GM18858 (cell line): ENCODE measurements around the gene CACNA2D3.

ENCODE experiments used
- ATAC-seq: cut with Tn5 transposase; IDR thresholded peaks from one replicate; pipeline ENCODE4 v1.9.1; 2021; ENCODE audit not compliant: unreplicated experiment

Gene CACNA2D3

GRCh38 chr3:54777141-54777540 is 654.8 kb downstream of the CACNA2D3 start:
- ATAC-seq: no peak

- ATAC-seq: no peak
These were observed 658.0 kb downstream of the CACNA2D3 start for GRCh38 chr3:54780336-54780735.

DNA sequence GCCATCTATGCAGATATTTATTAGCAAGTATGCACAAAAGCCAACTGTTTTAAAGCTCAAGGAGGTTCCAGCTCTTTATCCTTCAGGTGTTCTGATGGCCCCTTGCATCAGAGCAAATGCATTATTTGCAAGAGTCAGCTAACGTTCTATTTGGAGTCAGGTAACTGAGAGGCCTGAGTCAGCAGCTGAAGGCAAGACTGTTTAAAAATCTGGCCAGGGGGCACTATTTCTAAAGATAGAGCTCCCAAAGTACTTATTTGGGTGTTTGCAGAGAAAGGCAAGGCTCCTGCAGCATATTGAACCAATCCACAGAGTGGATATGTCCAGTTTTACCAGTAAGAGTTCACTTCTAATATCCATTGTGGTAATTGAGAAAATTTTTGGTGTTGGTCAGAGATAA is 659.4 kb downstream of the CACNA2D3 start:
- ATAC-seq: no peak

DNA sequence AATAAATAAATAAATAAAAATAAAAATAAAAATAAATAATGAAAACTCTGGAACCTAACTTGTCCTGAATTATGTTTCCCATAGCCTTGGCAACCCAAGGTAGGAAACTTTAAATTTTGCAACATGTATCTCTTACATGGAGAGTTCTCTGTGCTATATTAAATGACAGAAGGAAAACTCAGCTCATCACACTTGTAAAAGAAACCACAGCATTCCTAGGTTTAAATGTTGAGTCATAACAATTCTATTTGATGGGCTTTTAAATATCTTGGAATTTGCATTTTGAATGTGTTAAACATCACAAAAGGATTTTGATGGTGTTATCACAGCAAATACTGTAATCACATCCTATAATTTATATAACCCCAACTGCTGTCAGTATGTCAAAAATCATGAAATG is 661.3 kb downstream of the CACNA2D3 start:
- ATAC-seq: no peak

DNA sequence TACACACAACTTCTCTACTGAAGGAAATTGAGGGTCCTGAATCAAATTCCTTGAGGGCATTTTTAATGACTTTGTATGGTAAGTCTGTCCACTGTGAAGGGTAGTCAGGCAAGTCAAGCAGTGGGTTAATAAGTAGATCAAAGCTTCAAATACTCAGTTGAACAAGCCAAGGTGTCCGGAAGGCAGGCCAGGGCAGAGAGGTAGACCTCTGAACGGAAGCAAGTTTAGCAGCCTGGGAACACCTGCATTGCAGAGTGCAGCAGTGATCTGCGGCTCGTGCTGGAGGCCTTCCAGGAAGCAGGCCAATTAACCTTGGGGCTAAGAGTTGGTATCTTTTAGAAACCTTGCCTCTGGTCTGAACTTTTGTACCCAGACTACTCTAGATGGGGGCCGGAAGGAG is 661.7 kb downstream of the CACNA2D3 start:
- ATAC-seq: no peak

DNA sequence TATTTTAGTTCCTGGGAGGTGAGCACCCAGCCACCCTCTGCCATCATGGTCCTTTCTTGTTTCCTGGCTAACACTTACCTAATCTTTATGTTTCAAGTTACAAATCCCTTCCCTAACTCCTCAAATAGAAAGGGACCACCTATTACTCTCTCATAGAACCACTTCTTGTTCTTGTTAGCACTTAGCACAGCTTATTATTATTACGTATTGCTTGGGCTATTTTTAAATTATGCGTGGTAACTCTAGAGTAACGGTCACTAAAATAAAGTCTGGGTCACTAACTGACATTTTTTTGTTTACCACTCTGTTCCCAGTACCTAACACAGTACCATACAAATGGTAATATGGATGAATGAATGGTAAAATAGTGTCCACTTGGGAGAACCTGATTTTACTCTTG is 663.6 kb downstream of the CACNA2D3 start:
- no peak for ATAC-seq

DNA sequence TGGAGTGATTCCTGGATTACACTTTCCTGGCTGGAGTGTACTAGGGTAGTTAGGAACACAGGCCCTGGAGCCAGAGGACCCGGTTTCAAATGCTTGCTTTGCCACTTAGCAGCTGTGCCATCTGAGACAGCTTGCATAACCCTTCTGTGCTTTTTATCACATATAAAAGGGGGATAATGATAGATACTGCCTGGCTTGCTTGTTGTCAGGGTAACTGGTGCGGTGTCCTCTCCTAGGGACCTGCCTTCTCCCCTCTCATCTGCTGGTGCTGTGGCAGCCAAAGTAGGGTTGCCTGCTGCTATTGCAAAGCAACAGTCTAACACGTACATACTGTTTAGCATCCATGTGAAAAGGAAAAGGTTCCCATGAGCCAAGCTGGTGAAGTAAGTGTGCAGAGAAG is 667.7 kb downstream of the CACNA2D3 start:
- ATAC-seq: no peak

DNA sequence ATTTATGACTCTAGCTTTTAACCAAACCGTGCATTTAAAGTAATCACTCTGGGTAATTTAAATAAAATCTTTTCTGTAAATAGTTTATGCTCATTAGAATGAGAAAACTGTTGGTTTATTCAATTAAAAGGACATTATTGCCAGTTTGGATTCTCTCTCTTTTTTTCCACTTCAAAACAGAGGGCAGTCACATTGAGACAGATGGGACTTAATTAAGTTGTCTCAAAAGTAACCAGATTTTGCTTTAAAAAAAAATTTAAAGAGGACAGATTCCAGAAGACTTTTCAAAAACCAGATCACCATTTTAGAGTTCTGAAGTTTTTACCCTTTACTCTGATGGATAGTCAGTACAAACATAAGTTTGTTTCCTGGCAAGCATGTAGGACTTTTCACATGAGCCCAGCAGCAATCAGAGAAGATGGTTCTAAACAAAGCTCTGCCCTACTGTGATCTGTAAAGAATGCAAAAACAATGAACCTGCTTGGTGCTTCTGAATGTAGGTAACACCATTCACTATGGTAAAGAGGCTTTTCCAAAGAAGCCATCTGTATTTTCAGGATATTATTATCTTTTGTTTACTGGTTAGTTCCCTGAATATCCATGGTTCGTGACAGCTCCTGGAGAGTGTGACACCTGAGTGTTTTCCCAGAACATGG is 669.3 kb downstream of the CACNA2D3 start:
- ATAC-seq: no peak

DNA sequence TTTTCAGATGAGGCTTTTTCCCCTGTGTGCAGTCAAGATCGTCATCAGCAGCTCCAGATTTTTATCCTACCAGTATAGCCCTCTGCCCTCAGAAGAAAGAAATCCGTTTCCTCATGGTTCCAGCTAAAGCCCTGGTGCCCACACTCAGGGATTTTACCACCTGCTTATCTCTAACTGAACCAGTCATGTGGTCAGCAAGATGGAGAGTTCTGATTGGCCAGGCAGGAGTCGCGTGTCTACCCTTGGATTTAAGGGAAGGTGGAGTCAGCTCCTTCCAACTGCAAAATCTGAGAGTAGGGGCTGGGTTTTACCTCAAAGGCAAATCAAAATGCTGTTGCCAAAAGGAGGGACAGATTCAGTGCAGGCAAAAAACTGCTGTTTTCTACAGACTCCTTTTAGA is 670.2 kb downstream of the CACNA2D3 start:
- ATAC-seq: no peak

DNA sequence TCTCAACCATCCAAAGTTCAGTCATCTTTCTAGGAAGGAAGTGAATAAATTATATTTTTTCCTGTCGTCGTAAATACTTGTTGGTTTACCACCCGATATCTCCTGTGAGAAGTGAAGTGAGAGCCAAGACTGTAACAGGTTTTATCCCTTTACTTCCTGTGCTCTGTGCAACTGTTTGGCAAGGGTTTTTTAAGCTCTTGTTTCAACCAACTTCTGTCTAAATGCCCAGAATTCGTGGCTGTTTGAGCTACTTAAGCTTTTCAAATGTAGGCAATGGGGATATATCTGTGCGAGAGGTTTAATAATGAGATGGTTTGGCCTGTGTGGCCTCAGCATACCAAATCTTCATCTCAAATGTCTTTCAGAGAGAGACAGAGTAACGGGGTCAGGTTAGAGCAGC is 670.8 kb downstream of the CACNA2D3 start:
- ATAC-seq: no peak

- ATAC-seq: no peak
These were observed 674.8 kb downstream of the CACNA2D3 start for GRCh38 chr3:54797111-54797510.

- no peak for ATAC-seq
These were observed 678.1 kb downstream of the CACNA2D3 start for GRCh38 chr3:54800478-54800877.

- no peak for ATAC-seq
These were observed 679.6 kb downstream of the CACNA2D3 start for GRCh38 chr3:54801977-54802376.

DNA sequence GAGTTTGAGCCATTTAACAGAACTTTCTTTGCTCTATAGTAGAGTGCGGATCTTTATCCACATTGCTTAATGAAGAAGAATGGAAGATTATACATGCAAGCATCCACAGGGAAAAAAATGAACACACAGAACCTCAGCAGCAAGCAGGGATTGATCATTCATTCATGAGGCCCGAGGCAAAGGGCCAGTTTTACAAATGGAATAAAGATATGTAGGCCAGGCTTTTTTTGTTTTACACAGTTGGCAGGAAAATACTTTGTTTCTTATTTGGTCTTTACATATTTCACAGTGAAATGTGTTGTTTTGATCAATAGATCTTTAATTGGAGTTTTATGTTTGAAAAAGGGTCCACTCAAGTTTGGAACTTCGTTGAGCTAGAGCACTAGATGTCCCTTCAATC is 688.0 kb downstream of the CACNA2D3 start:
- ATAC-seq: no peak

DNA sequence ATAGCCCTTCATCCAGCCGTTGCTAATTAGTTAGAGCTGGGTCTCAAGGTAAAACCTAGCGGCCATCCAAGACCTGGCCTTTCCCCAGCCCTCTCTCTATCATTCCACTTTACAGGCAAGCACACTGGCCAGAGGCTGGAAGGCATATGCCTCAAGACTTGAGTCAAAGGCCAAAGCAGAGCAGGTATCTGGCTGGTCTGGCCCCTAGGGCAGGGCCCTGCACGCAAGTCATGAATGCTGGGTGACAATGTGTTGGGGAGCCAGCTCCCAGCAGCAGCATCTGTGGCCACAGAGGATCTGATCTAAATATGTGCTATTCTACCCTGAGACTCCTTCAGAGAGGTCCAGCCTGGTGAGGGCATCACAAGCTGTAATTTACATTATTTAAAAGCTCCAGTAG is 691.9 kb downstream of the CACNA2D3 start:
- ATAC-seq: no peak

GRCh38 chr3:54817628-54818027 is 695.3 kb downstream of the CACNA2D3 start:
- no peak for ATAC-seq

- ATAC-seq: no peak
These were observed 696.1 kb downstream of the CACNA2D3 start for GRCh38 chr3:54818486-54818885.

DNA sequence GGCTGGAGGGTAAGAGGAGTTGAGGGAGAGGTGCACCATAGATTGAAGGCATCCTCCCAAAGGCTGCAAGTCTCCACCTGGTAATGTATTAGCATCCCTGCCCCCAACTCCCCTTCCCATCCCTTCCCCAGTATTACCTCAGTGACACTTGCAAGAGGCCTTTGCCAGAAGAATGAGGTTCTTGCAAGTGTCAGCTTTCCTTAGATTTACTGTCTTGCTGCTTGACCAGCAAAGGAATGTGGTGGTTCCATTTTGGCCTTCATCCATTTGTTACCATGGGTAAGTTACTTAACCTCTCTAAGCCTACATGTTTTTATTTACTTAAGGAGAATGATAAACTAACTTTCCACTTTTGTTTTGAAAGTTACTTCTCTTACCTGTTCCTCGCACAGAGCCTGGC is 696.6 kb downstream of the CACNA2D3 start:
- ATAC-seq: no peak

GRCh38 chr3:54819946-54820345 is 697.6 kb downstream of the CACNA2D3 start:
- ATAC-seq: no peak

- no peak for ATAC-seq
These were observed 699.9 kb downstream of the CACNA2D3 start for GRCh38 chr3:54822206-54822605.

DNA sequence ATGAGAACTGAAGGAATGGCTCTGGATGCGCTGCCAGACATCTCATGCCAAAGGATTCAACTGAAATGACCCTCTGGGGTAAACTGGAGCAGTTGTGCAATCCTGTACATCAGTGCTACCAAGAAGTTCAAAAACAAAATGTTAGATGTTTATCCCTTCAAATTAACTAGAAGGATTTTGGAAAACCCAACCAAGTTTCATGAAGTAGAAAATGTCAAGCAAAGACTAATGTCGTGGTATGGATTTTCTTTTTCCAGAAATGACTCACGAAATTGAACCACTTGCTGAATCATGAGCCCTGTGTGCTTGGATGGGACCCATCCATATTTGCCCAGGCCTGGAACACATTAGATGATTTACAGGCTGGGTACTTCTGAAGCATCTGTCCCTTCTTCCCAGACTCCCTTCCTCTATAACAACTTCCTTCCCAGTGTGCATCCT is 703.9 kb downstream of the CACNA2D3 start:
- ATAC-seq: no peak

GRCh38 chr3:54827056-54827687 is 704.8 kb downstream of the CACNA2D3 start:
- ATAC-seq: no peak

- ATAC-seq: no peak
These were observed 705.4 kb downstream of the CACNA2D3 start for GRCh38 chr3:54827776-54828175.
